ENCODE data around the gene RBM26. TPM values are rescaled to one million over a fixed set of nuclear protein-coding genes. Genes with fewer than 3 reads are reported as not detected.

Gene RBM26
- total RNA-seq, 1 experiment from 2014 or later = 70.5 TPM

GRCh38 chr13:79271616-79272015 lies 134.4 kb downstream of the RBM26 start:
- WGBS (ENCODE audit: extremely low coverage, insufficient read length, low lambda C conversion rate) = no CpG with 5 or more reads among the region's 1 CpG
- DNase-seq = no peak
- TF ChIP-seq CTCF (conservative IDR thresholded peaks at IDR 0.05) = no peak
- Histone ChIP-seq H2BK20ac (ENCODE audit: low read depth, low read length, poor library complexity, severe bottlenecking) (no peak overlapping the region), H3K9me3 (ENCODE audit: control insufficient read depth, low read depth, low read length) (peaks cover 5% of the 10 kb centered on the region), H2AFZ (ENCODE audit: low read length) (no peak overlapping the region), H3K4me2 (ENCODE audit: insufficient read depth, insufficient read length, low read length) (no peak overlapping the region), H3K18ac (ENCODE audit: insufficient read length, low read depth, low read length) (no peak overlapping the region), H2BK120ac (ENCODE audit: low read depth, low read length, poor library complexity, severe bottlenecking) (no peak overlapping the region), H3K4me1 (ENCODE audit: insufficient read depth, low read length) (no peaks in the 10 kb centered on the region; the same call in 1 of the 2 replicates), H4K8ac (replicated peaks; ENCODE audit: insufficient read length, low read depth, low read length) (no peak overlapping the region), H4K91ac (ENCODE audit: insufficient read length, low read depth, low read length) (no peak overlapping the region), H3K23ac (ENCODE audit: insufficient read length, low read depth, low read length) (no peak overlapping the region), H2BK15ac (ENCODE audit: low read depth, low read length) (no peak overlapping the region), H3K23me2 (ENCODE audit: insufficient read length, low read depth, low read length, poor library complexity, severe bottlenecking) (no peaks in the 10 kb centered on the region), H3K4ac (ENCODE audit: low read depth, low read length) (no peak overlapping the region), H4K5ac (ENCODE audit: insufficient read length, low read depth, low read length) (no peak overlapping the region), H3K14ac (ENCODE audit: insufficient read depth, low read length) (no peak overlapping the region), H3K79me2 (ENCODE audit: insufficient read depth, low read length) (no peaks in the 10 kb centered on the region), H3K79me1 (ENCODE audit: insufficient read depth, low read depth, low read length, poor library complexity, severe bottlenecking) (no peaks in the 10 kb centered on the region), H2BK12ac (ENCODE audit: insufficient read length, low read depth, low read length) (no peak overlapping the region), H2AK5ac (ENCODE audit: insufficient read length, low read length) (no peak overlapping the region), H3K9ac (ENCODE audit: extremely low read depth, insufficient read length, low read length) (no peak overlapping the region), H2BK5ac (ENCODE audit: insufficient read length, low read length) (no peak overlapping the region), H3K56ac (ENCODE audit: insufficient read length, low read depth, low read length) (no peak overlapping the region), H4K20me1 (ENCODE audit: control insufficient read depth, insufficient read depth, insufficient read length) (no peaks in the 10 kb centered on the region), H3K27me3 (ENCODE audit: insufficient read depth, low read length) (no peaks in the 10 kb centered on the region), H3K27ac (ENCODE audit: insufficient read length, low read depth, low read length) (no peak overlapping the region), H3T11ph (ENCODE audit: low read length) (no peak overlapping the region)
- Mint-ChIP-seq H3K9me3 (peaks cover 32 to 37% of the 10 kb centered on the region in 2 experiments), H3K36me3 (ENCODE audit: insufficient read depth in 1 of 3, low read depth in 3 of 3) (peaks cover 26 to 43% (median 31%) of the 10 kb centered on the region in 3 experiments), H3K27ac (no peak overlapping the region), H3K27me3 (ENCODE audit: low read depth) (no peaks in the 10 kb centered on the region), H3K4me1 (peaks cover 25 to 29% of the 10 kb centered on the region in 2 experiments), H3K4me3 (no peak overlapping the region)
